Breast epithelium (tissue), 4 donors: ENCODE measurements around the gene CDS1. TPM values are rescaled to one million over a fixed set of nuclear protein-coding genes. Genes with fewer than 3 reads are reported as not detected.

Experiments
- DNase-seq, 2 donors: peaks; one replicate each; pipeline ENCODE4 v3.0.0-alpha.2; 2019; ENCODE audit warnings: low spot score in 2 of 2
- H3K27ac ChIP-seq, 2 donors: fragments of 200-600 bp; sonication (generic) in 1 of 2; one replicate each; pipeline ENCODE4 v1.5.1; 2016 to 2019; ENCODE audit warnings: mild to moderate bottlenecking in 1 of 2
- H3K27me3 ChIP-seq, 2 donors: fragments of 200-600 bp; sonication (generic) in 1 of 2; one replicate each; pipeline versions ENCODE4 v1.5.1 to v1.6.0; 2017 to 2019; ENCODE audit warnings: control low read depth in 1 of 2, mild to moderate bottlenecking in 1 of 2
- H3K36me3 ChIP-seq: fragments of 200-600 bp; one replicate; pipeline ENCODE4 v1.5.1; 2019
- H3K4me1 ChIP-seq, 2 donors: fragments of 200-600 bp; sonication (generic); one replicate each; pipeline ENCODE4 v1.5.1; 2016 to 2019; ENCODE audit warnings: control low read depth in 1 of 2
- H3K4me3 ChIP-seq, 3 donors: fragments of 200-600 bp; sonication (generic); 1 replicate in 2 of 3; 2 replicates in 1 of 3; pipeline ENCODE4 v1.5.1; 2016 to 2019; ENCODE audit warnings: mild to moderate bottlenecking in 3 of 3, moderate library complexity in 2 of 3
- H3K9me3 ChIP-seq, 2 donors: fragments of 200-600 bp; sonication (generic) in 1 of 2; one replicate each; pipeline ENCODE4 v1.5.1; 2016 to 2019; ENCODE audit warnings: control low read depth in 1 of 2
- POLR2A ChIP-seq: fragments of 450-650 bp; IDR thresholded peaks from one replicate; pipeline ENCODE4 v1.6.1; 2016; ENCODE audit warnings: antibody characterized with exemption, mild to moderate bottlenecking, moderate library complexity
- POLR2AphosphoS5 ChIP-seq, 3 donors: sonication (generic); formaldehyde crosslinking; IDR thresholded peaks; one replicate each; pipeline ENCODE4 v1.6.1; 2017; ENCODE audit warnings: antibody characterized with exemption in 3 of 3
- intact Hi-C: fragments of 100-400 bp; cut with DNase I; formaldehyde crosslinking; loops from one replicate; pipeline ENCODE4 v1.15.1; 2023; ENCODE audit warnings: low total_unique reads
- total RNA-seq, 3 donors: library from RNA; depleted of rRNA; stranded (reverse); fragments of >200 nt; gene quantifications; one replicate each; pipeline ENCODE4 v1.1.0, GENCODE V29; 2016
- TF ChIP-seq, protein P1 (sequence below), 3 donors: fragments of 450-650 bp; IDR thresholded peaks; one replicate each; pipeline ENCODE4 v1.5.1; 2016 to 2017; ENCODE audit warnings: antibody characterized with exemption in 3 of 3, mild to moderate bottlenecking in 3 of 3, moderate library complexity in 3 of 3

Gene CDS1
- total RNA-seq, 3 donors from 2014 or later: 1.1 to 29.6 (median 9.8) TPM

DNA sequence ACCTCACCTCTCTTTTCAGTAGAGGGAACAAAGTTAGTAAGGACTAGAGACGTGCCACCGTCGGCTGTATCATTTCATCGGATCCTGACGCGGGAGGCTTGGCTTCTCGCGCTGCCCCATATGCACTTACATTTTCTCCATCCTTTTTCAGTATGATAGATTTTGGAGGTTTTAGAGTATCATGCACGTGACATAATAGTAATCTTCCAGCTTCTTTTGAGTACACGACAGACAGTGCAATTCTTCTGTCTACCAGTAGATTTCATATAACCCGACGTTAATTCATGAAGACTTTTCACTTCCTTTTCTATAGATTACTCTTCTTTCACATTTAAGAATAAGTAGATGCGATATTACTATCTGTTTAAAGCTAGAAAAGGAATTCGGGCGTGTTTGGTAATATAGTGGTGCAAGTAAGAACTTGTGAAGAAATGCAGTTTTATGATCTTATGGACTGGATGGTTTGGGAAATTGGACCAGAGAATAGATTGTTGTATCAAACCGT is 1.0 kb downstream of the CDS1 start:
- H3K4me1 ChIP-seq: no peaks in the 10 kb centered on the region
- H3K4me3 ChIP-seq: peak overlapping the region; percentile 79 to 93 (median 88)
- H3K36me3 ChIP-seq: no peaks in the 10 kb centered on the region
- TF ChIP-seq, protein P1, sequence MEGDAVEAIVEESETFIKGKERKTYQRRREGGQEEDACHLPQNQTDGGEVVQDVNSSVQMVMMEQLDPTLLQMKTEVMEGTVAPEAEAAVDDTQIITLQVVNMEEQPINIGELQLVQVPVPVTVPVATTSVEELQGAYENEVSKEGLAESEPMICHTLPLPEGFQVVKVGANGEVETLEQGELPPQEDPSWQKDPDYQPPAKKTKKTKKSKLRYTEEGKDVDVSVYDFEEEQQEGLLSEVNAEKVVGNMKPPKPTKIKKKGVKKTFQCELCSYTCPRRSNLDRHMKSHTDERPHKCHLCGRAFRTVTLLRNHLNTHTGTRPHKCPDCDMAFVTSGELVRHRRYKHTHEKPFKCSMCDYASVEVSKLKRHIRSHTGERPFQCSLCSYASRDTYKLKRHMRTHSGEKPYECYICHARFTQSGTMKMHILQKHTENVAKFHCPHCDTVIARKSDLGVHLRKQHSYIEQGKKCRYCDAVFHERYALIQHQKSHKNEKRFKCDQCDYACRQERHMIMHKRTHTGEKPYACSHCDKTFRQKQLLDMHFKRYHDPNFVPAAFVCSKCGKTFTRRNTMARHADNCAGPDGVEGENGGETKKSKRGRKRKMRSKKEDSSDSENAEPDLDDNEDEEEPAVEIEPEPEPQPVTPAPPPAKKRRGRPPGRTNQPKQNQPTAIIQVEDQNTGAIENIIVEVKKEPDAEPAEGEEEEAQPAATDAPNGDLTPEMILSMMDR (IDR thresholded peaks at IDR 0.05): no peak
- intact Hi-C loops: no loop called here
- DNase-seq: no peak
- H3K9me3 ChIP-seq: no peaks in the 10 kb centered on the region
- peak overlapping the region; percentile 96 for H3K27ac ChIP-seq
- no peaks in the 10 kb centered on the region for H3K27me3 ChIP-seq

- no peak for DNase-seq
- TF ChIP-seq POLR2A (no peak), POLR2AphosphoS5 (IDR thresholded peaks at IDR 0.05) (no peak)
- TF ChIP-seq, protein P1 (IDR thresholded peaks at IDR 0.05): no peak
- no peak overlapping the region for H3K27ac ChIP-seq
- no peaks in the 10 kb centered on the region for H3K4me1 ChIP-seq
- H3K9me3 ChIP-seq: no peaks in the 10 kb centered on the region
- no peaks in the 10 kb centered on the region for H3K27me3 ChIP-seq
- H3K4me3 ChIP-seq: no peak overlapping the region
- no peaks in the 10 kb centered on the region for H3K36me3 ChIP-seq
- intact Hi-C loops: no loop called here
These were observed 2.3 kb downstream of the CDS1 start for GRCh38 chr4:84585251-84585650.

- Histone ChIP-seq H3K4me3 (no peak overlapping the region), H3K27ac (no peak overlapping the region), H3K27me3 (no peaks in the 10 kb centered on the region), H3K9me3 (no peaks in the 10 kb centered on the region), H3K36me3 (no peaks in the 10 kb centered on the region), H3K4me1 (no peaks in the 10 kb centered on the region)
- DNase-seq: no peak
- intact Hi-C loops: no loop called here
- TF ChIP-seq POLR2AphosphoS5 (IDR thresholded peaks at IDR 0.05): no peak
These were observed 11.8 kb downstream of the CDS1 start for GRCh38 chr4:84594724-84595123.

DNA sequence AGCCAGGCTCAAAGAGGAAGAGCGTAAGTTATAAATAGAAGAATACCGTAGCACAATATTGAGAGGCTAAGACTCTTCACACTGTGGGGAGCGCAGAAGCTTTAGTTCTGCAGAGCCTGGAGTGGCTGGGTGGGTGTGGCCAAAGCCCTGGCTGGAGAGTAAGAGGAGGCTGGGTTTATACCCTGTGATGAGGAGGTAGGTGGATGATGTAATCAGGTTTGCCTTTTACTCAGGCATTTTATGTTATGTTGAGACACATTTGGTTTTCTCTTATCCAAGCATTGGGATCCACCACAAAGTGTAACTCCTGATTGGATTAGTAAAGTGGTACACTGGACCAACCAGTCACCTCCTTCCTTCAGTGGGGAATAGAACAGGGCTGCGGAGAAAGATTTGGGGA is 13.9 kb downstream of the CDS1 start:
- Histone ChIP-seq H3K4me3 (no peak overlapping the region), H3K27me3 (no peaks in the 10 kb centered on the region), H3K36me3 (no peaks in the 10 kb centered on the region), H3K9me3 (no peaks in the 10 kb centered on the region), H3K4me1 (no peaks in the 10 kb centered on the region), H3K27ac (no peak overlapping the region)
- intact Hi-C loops: no loop called here
- DNase-seq: no peak
- TF ChIP-seq POLR2A: no peak
- no peak for TF ChIP-seq POLR2AphosphoS5 (IDR thresholded peaks at IDR 0.05)
- TF ChIP-seq, protein P1 (IDR thresholded peaks at IDR 0.05): no peak

- no peaks in the 10 kb centered on the region for H3K36me3 ChIP-seq
- no peaks in the 10 kb centered on the region for H3K27me3 ChIP-seq
- intact Hi-C loops: no loop called here
- no peak for DNase-seq
- H3K4me1 ChIP-seq: no peaks in the 10 kb centered on the region
- TF ChIP-seq, protein P1 (IDR thresholded peaks at IDR 0.05): no peak
- no peak for TF ChIP-seq POLR2A
- no peak for TF ChIP-seq POLR2AphosphoS5 (IDR thresholded peaks at IDR 0.05)
- no peak overlapping the region for H3K27ac ChIP-seq
- no peak overlapping the region for H3K4me3 ChIP-seq
- no peaks in the 10 kb centered on the region for H3K9me3 ChIP-seq
These were observed 14.5 kb downstream of the CDS1 start for GRCh38 chr4:84597450-84597849.

GRCh38 chr4:84606645-84607044 is 23.7 kb downstream of the CDS1 start:
- no peak overlapping the region for H3K27ac ChIP-seq
- no peaks in the 10 kb centered on the region for H3K4me1 ChIP-seq
- TF ChIP-seq POLR2A (no peak), POLR2AphosphoS5 (IDR thresholded peaks at IDR 0.05) (no peak)
- TF ChIP-seq, protein P1 (IDR thresholded peaks at IDR 0.05): no peak
- H3K9me3 ChIP-seq: no peaks in the 10 kb centered on the region
- no peak for DNase-seq
- H3K4me3 ChIP-seq: no peak overlapping the region
- intact Hi-C loops: no loop called here
- no peaks in the 10 kb centered on the region for H3K27me3 ChIP-seq
- no peaks in the 10 kb centered on the region for H3K36me3 ChIP-seq
